Body of pancreas (tissue), 4 donors: ENCODE results near the gene KCNE5. TPM values are rescaled to one million over a fixed set of nuclear protein-coding genes. Genes with fewer than 3 reads are reported as not detected.
"Not testable (repeated sequence)": the region's sequence is repeated elsewhere in the genome, so short reads cannot be mapped to it uniquely, and the experiment has no call there.

Source experiments
- ATAC-seq: fragments of 150-250 bp; one replicate; pipeline ENCODE4 v1.9.1; 2016
- DNase-seq, 4 donors: peaks; one replicate each; pipeline ENCODE4 v3.0.0-alpha.2; 2019
- H3K27ac ChIP-seq, 4 donors: fragments of 200-600 bp; sonication (generic); 1 replicate in 3 of 4; 2 replicates in 1 of 4; pipeline versions ENCODE4 v1.5.1 to v1.6.1; 2016 to 2019; ENCODE audit warnings: mild to moderate bottlenecking in 1 of 4, mixed read lengths in 1 of 4, moderate library complexity in 1 of 4
- H3K27me3 ChIP-seq, 2 donors: fragments of 200-600 bp; sonication (generic); one replicate each; pipeline ENCODE4 v1.6.0; 2016; ENCODE audit warnings: mild to moderate bottlenecking in 1 of 2
- H3K36me3 ChIP-seq, 2 donors: fragments of 200-600 bp; sonication (generic); replicated peaks in 1 of 2; 2 replicates each; pipeline ENCODE4 v1.5.1; 2016; ENCODE audit warnings: low read depth in 2 of 2; ENCODE audit not compliant: insufficient read depth in 1 of 2
- H3K4me1 ChIP-seq: fragments of 200-600 bp; sonication (generic); one replicate; pipeline ENCODE4 v1.6.0; 2016
- H3K4me3 ChIP-seq, 2 donors: fragments of 200-600 bp; sonication (generic); 1 replicate in 1 of 2; 2 replicates in 1 of 2; pipeline ENCODE4 v1.5.1; 2016 to 2019
- H3K9me3 ChIP-seq, 3 donors: fragments of 200-600 bp; sonication (generic); 1 replicate in 2 of 3; 2 replicates in 1 of 3; pipeline ENCODE4 v1.5.1; 2016
- CTCF ChIP-seq, 7 experiments: fragments of 450-650 bp in 4 of 7; fragments of 200-600 bp in 3 of 7; sonication (generic) in 3 of 7; IDR thresholded peaks; one replicate each; pipeline ENCODE4 v1.5.1; 2016 to 2019; ENCODE audit warnings: antibody characterized with exemption in 7 of 7
- POLR2A ChIP-seq, 3 donors: fragments of 450-650 bp; IDR thresholded peaks; one replicate each; pipeline ENCODE4 v1.6.1; 2016; ENCODE audit warnings: antibody characterized with exemption in 3 of 3, mild to moderate bottlenecking in 2 of 3
- WGBS, 2 donors: methylation state at CpG; one replicate each; pipeline ENCODE4 v1.1.5; 2017; 5-methylcytosine and 5-hydroxymethylcytosine counted together
- intact Hi-C: fragments of 100-400 bp; cut with DNase I; formaldehyde crosslinking; loops from one replicate; pipeline ENCODE4 v1.15.1; 2023
- small RNA-seq: library from RNA; depleted of rRNA; stranded (forward); fragments of <200 nt; gene quantifications from one replicate; pipeline ENCODE3, GENCODE V24; 2016
- total RNA-seq, 2 donors: library from RNA; depleted of rRNA; stranded (reverse); fragments of >200 nt; gene quantifications; one replicate each; pipeline ENCODE4 v1.1.0, GENCODE V29; 2016

The KCNE5 gene
- total RNA-seq, 2 donors from 2014 or later = not detected

GRCh38 chrX:109590176-109590575 is 34.8 kb downstream of the KCNE5 start:
- H3K27me3 ChIP-seq = no peaks in the 10 kb centered on the region
- no peak for DNase-seq
- 33 to 34% methylated on average over 4 of the region's 4 CpGs for WGBS, 2 donors
- no peaks in the 10 kb centered on the region for H3K36me3 ChIP-seq
- intact Hi-C loops = no loop called here
- H3K4me1 ChIP-seq = no peaks in the 10 kb centered on the region
- TF ChIP-seq POLR2A (IDR thresholded peaks at IDR 0.05) = no peak
- no peak for TF ChIP-seq CTCF (IDR thresholded peaks at IDR 0.05)
- ATAC-seq = no peak
- H3K4me3 ChIP-seq = no peak overlapping the region
- H3K27ac ChIP-seq = no peak overlapping the region
- H3K9me3 ChIP-seq = no peaks in the 10 kb centered on the region

GRCh38 chrX:109585488-109585887 is 39.5 kb downstream of the KCNE5 start:
- intact Hi-C loops = no loop called here
- ATAC-seq (no peak), DNase-seq (no peak)
- WGBS, 2 donors = 74% methylated on average over 6 of the region's 7 CpGs; no CpG with 5 or more reads in 1 of the 2 donors
- no peaks in the 10 kb centered on the region for H3K4me1 ChIP-seq
- no peak overlapping the region for H3K4me3 ChIP-seq
- H3K9me3 ChIP-seq = no peaks in the 10 kb centered on the region
- H3K27ac ChIP-seq = no peak overlapping the region
- TF ChIP-seq POLR2A (IDR thresholded peaks at IDR 0.05) = no peak
- TF ChIP-seq CTCF (IDR thresholded peaks at IDR 0.05) = no peak
- H3K27me3 ChIP-seq = no peaks in the 10 kb centered on the region
- H3K36me3 ChIP-seq = no peaks in the 10 kb centered on the region

- TF ChIP-seq POLR2A (IDR thresholded peaks at IDR 0.05) (no peak), CTCF (IDR thresholded peaks at IDR 0.05) (no peak)
- 82 to 92% methylated on average over 1 of the region's 1 CpG for WGBS, 2 donors
- intact Hi-C loops = no loop called here
- ATAC-seq (no peak), DNase-seq (no peak)
- Histone ChIP-seq H3K9me3 (no peaks in the 10 kb centered on the region), H3K4me1 (no peaks in the 10 kb centered on the region), H3K4me3 (no peak overlapping the region), H3K27ac (no peak overlapping the region), H3K27me3 (no peaks in the 10 kb centered on the region), H3K36me3 (no peaks in the 10 kb centered on the region)
Measured at GRCh38 chrX:109578916-109579315, 46.1 kb downstream of the KCNE5 start.

GRCh38 chrX:109577055-109577454 is 47.9 kb downstream of the KCNE5 start:
- Histone ChIP-seq H3K27ac (no peak overlapping the region), H3K4me1 (no peaks in the 10 kb centered on the region), H3K27me3 (no peaks in the 10 kb centered on the region), H3K4me3 (no peak overlapping the region), H3K9me3 (no peaks in the 10 kb centered on the region), H3K36me3 (no peaks in the 10 kb centered on the region)
- intact Hi-C loops = no loop called here
- TF ChIP-seq CTCF (IDR thresholded peaks at IDR 0.05) (no peak), POLR2A (IDR thresholded peaks at IDR 0.05) (no peak)
- ATAC-seq (no peak), DNase-seq (no peak)
- WGBS, 2 donors = 55 to 66% methylated on average over 2 of the region's 2 CpGs

GRCh38 chrX:109576083-109576482 is 48.9 kb downstream of the KCNE5 start:
- ATAC-seq, H3K4me3 ChIP-seq, H3K36me3 ChIP-seq, H3K27ac ChIP-seq, H3K27me3 ChIP-seq, H3K9me3 ChIP-seq, DNase-seq, intact Hi-C loops, H3K4me1 ChIP-seq: not testable (repeated sequence)
- WGBS, 2 donors = 71 to 75% methylated on average over 4 of the region's 4 CpGs

Small RNA genes lying within 50 kb of the gene (small RNA-seq; reads per million reads assigned to genes)
- gene AL118496.2 = not detected

Other genes starting within 250 kb of the KCNE5 start
- not detected for gene GUCY2F, start 143.1 kb downstream of the KCNE5 start, total RNA-seq
- 1 to 10 TPM; 4.6 to 9.3 TPM for gene NXT2, start 88.3 kb downstream of the KCNE5 start, total RNA-seq
- 10 to 100 TPM; 10.5 to 18.9 TPM for gene ACSL4, start 108.1 kb upstream of the KCNE5 start, total RNA-seq